ENCODE measurements around the gene KIAA0825. TPM values are rescaled to one million over a fixed set of nuclear protein-coding genes. Genes with fewer than 3 reads are reported as not detected.
A peak's percentile ranks its signal among the peaks of the same experiment; 100 is the strongest.

The KIAA0825 gene
- total RNA-seq, 1 donor from 2014 or later, result 3.1 TPM

DNA sequence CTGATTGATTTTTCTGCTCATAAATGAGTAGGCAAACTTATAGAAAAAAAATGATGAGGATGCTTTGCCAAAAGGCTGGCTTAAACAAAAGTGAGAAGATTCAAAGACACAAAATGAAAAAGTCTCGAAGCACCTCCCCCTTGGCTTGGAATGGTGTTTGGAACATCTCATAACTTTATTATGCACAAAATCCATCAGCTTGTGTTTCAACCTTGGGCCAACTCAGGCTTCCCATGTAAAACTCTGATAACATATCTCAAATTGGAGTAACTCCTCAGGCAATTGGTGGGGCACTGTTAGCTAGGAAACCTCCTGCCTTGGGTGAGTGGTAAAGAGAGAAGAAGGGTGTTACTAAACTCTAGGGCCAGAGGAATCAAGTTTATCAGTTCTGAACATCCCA, 176.3 kb downstream of the KIAA0825 start:
- DNase-seq (ENCODE audit: low spot score) (no peak), ATAC-seq (no peak)

DNA sequence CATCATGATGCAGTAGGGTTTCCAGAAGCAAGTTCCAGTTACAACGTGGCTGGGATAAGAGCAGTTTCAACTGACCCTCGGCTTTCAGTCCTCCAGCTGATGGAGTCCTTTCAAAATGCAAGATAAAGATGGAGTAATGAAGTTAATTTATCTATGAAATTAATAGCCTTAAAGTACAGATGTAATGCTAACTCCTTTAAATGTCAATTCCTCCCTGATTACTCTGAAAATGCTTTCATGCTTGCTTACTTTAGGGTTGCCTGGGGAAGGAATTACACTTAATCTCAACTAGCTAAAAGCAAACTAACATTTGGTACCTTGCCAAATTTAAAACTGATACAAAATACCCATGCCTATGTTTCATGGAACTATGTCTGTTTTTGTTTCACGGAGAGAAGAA, 178.4 kb downstream of the KIAA0825 start:
- no peak for ATAC-seq
- DNase-seq (ENCODE audit: low spot score), result no peak

DNA sequence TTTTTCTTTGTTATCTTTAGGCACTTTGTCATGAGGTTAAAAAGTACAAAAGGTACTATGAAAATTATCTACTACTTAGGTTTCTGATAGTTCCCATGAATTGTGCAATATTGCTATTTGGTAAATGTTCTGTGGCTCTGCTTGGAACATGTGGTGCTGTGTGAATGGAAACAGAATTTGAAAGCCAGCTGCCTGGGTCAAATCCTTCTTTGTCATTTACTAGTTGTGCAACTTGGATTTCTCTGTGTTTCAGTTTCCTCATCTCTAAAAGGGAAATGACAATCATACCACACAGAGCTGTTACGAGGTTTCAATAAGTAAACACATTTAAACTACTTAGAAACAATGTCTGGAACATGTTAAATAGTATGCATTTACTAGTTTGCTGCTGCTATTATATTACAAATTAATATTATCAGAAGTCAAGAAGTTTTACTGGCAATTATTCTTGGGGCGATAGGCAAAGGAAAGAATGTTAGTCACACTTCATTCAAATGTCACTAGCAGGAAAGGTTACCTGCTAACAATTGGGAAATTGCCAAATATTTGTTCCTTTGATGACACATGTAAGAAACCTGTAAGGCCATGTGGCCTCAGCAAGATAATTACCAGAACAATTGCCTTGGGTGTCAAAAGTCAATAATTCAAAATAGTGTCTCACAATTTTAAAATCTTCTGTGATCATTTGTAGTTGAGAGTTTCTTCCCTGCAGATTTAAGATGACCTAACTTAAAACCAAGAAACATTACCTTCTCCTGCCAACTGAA, 184.8 kb downstream of the KIAA0825 start:
- ATAC-seq (peak; percentile 79), DNase-seq (ENCODE audit: low spot score) (peak; percentile 53)

DNA sequence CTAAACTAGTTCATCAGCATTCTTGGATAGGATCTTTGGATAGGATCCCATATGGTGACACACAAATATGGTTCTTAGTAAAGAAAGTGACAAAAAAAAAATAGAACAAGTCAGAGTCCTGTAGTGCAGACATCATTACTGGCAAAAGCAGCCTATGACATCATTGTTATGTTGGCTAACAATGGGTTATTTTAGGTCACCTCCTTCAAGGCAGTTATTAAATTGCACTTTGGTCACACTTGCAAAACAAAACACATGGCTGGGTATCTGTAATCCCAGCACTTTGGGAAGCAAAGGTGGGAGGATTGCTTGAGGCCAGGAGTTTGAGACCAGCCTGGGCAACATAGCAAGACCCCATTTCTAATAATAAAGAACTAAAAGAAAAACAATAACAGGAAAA, 185.9 kb downstream of the KIAA0825 start:
- ATAC-seq, result peak; percentile 59

DNA sequence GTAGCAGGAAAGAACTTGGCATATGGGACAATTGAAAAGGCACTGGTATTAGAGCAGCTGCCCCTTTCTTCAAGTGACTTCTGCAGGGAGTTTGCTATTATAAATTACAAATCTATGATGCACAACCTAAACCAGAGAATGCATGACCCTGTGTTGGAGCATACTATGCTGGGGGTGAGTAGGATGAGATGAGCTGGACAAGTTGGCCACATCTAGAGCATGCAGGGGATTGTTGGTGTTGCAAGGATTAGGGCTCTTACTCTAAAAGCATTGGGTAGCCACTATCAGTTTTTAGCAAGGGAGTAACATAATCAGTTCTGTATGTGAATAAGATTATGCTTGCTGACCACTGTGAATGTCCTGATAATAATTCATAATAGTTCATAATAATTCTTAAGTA, 186.7 kb downstream of the KIAA0825 start:
- no peak for DNase-seq (ENCODE audit: low spot score)
- ATAC-seq, result no peak

More for the DNA sequence above, 185.9 kb downstream of the KIAA0825 start:
- DNase-seq (ENCODE audit: low spot score), result no peak

DNA sequence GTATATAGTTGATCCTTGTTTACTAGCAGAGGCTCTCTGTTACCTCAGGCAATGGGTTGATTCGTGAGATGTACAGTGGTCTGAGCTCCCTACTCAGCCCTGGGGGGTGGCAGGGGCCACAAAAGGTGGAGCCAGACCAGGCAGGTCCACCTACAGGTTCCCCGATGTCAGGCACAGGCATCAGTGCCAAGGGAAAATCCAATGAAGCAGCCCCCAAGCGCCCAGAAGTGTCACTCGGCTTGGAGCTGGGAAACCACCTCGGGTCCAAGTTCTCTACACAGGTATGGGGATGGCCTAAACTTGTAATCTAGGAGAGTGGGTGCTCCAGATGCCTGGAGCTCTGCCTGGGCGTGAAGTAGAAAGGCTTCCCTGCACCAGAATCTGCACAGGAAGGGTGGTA, 188.8 kb downstream of the KIAA0825 start:
- ATAC-seq (no peak), DNase-seq (ENCODE audit: low spot score) (no peak)

DNA sequence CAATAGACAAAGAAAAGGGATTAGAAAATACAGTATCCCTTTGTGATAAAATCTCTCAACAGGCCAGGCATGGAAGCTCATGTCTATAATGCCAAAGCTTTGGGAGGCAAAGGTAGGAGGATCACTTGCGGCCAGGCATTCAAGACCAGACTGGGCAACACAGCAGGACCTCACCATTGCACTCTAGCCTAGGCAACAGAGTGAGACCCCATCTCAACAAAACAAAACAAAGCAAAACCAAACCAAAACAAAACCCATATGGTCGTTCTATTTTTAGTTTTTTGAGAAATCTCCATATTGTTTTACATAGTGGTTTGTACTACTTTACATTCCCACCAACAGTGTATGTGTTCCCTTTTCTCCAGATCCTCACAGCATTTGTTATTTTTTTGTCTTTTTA, 193.0 kb downstream of the KIAA0825 start:
- DNase-seq (ENCODE audit: low spot score), result no peak
- ATAC-seq, result no peak

DNA sequence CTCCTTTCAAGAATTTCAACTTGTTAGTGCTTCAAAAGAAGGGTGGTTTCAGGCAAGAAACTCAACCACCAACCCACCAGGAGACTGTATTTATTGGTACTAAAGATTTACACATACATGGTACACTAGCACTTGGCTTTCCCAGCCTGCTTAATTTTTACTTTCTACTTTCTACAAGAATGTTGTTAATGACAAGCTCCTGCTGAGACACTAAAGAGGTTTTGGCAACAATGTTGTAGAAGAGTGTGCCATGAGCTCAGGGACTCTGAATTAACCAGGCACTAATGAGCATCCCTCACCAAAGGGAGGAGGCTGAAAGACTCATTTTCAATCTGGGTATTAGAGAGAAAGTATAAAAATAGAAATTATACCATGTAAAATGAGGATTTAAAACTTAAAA, 195.0 kb downstream of the KIAA0825 start:
- DNase-seq (ENCODE audit: low spot score) (no peak), ATAC-seq (no peak)

DNA sequence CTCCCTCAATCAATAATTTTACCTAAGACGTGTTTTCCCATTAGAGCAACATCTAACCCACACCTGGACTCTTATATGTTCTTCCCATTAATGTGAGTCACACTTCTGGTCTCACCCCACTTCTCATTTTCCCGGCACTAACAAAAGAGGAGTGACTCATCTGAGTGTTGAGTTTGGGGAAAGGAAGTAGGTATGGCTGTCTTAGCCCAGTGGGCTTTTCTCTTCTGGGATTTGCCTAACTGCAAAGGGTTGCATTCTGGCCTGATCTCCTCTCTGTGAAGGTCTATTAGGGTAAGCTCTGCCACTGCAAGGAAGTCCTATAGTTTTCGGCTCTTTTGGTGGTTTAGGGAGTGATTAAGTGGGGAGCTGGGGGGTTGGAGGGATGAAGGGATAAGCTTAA, 195.6 kb downstream of the KIAA0825 start:
- DNase-seq (ENCODE audit: low spot score), result no peak
- ATAC-seq, result no peak

DNA sequence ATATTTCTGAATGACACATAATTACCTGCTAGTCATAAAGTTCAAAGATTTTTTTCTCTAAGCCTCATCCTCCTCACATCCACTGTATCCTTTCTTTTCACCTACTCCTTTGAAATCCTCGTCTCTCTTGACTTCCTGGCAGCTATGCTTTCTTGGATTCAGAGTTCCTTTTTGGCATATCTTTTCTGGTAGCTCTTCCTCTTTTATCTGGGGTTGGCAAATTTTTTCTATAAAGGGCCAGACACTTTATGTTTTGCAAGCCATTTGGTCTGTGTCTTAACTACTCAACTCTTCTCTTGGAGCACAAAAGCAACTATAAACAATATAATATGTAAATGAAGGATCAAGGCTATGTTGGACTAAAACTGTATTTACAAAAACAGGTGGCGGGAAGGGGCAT, 197.5 kb downstream of the KIAA0825 start:
- DNase-seq (ENCODE audit: low spot score), result no peak
- ATAC-seq, result no peak

DNA sequence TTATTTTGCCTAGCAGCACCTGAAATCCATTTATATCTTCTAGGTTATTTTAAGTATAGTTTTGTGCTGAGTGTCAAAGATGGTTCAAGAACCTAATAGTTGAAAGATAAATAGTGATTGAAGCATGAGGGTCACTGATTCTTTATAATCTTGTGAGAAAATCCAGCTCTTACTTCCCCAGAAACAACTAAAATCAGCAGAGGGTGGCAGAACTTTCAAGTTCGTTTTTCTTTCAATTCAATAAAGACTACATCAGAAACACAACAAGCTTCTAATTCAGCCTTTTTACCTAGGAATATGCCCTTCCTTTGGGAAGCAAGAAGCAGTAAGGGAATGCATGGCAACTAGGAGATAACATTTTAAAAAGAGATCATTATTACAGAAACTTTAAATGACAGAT, 202.6 kb downstream of the KIAA0825 start:
- DNase-seq (ENCODE audit: low spot score) (no peak), ATAC-seq (no peak)

DNA sequence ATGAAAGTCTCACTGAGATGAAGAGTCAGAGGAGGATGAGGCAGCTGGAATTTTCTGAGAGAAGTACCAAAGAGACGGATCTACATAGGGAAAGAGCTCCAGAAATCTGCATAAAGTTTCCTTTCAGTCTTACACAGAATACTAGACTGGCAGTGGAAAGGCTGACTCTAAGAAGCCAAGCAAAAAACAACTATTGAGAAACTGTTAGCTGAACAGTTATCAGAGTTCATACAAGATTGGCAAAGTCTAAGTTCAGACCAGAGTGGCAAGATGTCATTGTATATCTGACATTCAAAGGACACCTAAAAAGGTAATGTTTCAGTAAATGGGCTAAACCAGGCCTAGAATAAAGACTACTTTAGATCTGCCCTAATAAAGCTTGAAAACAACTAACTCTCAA, 209.0 kb downstream of the KIAA0825 start:
- ATAC-seq (peak; percentile 84), DNase-seq (ENCODE audit: low spot score) (no peak)

DNA sequence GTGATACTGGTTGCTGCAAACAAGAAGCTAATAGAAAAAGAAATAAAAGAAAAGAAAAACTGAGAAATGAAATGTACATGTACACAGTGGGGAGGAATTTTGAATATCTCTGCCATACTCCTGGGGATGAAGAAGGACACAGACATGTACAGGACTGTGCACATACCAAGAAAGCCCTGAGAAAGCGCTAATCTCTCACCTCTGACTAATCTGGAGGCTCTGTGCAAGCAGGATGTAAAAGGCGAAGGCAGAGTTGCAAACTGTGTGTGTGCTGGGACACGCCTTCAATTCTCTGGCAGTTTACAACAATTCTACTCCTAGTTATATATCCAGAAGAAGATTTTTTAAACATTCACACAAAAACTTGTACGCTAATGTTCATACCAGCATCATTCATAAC, 211.4 kb downstream of the KIAA0825 start:
- DNase-seq (ENCODE audit: low spot score), result no peak

DNA sequence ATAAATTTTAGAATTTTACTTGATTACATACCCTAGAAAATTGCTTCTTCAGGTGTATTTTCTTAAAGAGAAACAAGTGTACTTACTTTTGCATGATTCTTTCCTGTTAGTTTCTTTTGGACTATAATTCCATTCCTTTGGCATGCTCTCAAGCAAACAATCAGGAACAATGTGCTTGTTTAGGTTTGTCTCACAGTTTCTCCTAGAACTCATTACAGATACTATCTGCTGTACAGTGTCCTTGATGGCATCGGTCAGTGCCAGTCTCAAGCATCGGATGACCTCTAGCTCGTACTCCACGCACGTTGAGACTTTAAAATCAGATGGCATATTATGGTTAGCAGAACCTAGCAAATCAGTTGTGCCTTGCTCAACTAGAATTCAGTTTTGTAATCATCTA, 214.9 kb downstream of the KIAA0825 start:
- no peak for ATAC-seq
- no peak for DNase-seq (ENCODE audit: low spot score)

More for the DNA sequence above, 211.4 kb downstream of the KIAA0825 start:
- no peak for ATAC-seq

DNA sequence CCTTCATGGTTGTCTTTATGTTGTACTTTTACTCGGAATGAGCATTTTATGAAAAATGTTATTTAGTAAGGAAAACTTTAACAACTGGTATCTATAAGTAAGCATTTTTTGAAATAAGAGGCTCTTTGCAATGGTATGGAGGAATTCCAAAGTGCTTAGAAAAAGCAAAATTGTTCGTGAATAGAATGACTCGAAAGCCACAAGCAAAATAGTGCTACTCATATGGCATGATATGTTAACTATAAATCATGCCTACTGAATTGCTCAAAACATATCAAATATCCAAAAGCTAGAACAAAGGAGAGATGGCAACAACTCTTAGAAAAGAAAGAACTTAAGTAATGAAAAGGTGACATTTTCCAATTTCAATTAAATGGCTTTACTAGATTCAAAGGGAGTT, 216.3 kb downstream of the KIAA0825 start:
- ATAC-seq (no peak), DNase-seq (ENCODE audit: low spot score) (no peak)

DNA sequence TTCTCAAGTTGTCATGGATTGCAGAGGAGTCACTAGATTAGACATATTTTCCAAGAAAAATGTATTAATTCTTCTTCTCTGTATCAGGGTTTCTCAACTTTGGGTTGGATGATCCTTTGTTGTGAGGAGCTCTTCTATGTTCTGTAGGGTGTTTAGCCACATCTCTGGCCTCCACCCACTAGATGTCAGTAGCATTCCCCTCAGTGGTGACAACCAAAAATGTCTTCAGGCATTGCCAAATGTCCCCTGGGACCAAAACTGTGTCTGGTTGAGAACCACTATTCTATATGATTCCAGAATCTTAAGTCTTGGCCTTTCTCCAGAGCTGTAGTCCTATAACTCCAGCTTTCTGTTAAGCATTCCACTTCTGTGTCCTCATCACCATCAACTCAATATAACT, 220.9 kb downstream of the KIAA0825 start:
- DNase-seq (ENCODE audit: low spot score) (no peak), ATAC-seq (no peak)

DNA sequence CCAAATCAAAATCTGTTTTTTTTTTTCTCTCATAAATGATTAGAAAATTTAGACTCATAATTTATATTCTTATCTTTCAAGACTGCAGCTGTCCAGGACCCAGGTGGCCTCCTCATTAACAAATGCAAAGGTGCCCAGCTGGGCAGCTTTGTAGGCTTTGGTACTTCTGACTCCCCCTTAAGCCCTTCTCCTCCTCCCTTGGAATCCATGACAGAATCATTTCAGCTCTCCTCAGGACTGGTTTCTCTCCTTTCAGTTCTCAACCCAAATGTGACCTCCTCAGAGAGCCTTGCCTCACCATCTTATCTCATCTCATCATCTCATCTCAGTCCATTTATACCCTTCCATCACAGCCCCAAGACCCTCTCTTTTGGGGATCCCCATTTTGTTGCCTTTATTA, 221.7 kb downstream of the KIAA0825 start:
- DNase-seq (ENCODE audit: low spot score), result no peak
- no peak for ATAC-seq

DNA sequence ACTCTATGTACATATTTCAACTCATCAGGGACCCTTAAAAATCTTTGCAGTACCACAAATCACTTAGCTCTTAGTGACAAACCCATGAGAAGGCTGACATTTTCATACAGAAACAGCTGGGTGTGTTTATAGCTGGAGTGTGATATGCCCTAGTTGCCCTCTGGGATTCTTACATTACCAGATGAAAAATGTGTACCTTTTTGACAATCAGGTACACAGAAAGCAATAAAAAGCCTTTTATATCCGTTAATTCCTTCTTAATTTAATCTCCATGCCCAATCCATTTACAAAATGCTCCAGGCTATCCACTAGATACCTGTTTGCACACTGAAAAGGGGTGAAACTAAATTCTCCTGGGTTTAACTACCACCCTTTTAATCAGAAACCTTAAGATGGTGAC, 222.9 kb downstream of the KIAA0825 start:
- ATAC-seq (no peak), DNase-seq (ENCODE audit: low spot score) (no peak)

DNA sequence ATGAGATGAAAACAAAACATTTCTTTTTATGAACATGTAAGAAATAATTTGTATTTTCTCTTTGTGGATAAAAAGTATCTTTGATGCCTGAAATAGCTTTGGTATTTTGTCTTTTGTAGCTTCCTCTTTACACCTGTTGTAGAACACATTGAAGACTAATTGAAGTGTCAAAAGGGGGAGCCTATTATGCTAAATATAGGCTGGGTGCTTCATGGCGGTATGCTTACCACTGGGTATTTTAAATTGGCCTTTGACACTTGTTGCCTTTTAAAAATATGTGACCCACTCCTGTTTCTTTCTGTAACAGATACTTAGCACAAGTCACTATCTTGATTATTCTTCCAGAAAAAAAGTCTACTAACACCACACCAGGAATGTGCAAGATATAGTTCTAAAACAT, 226.4 kb downstream of the KIAA0825 start:
- ATAC-seq (no peak), DNase-seq (ENCODE audit: low spot score) (no peak)

DNA sequence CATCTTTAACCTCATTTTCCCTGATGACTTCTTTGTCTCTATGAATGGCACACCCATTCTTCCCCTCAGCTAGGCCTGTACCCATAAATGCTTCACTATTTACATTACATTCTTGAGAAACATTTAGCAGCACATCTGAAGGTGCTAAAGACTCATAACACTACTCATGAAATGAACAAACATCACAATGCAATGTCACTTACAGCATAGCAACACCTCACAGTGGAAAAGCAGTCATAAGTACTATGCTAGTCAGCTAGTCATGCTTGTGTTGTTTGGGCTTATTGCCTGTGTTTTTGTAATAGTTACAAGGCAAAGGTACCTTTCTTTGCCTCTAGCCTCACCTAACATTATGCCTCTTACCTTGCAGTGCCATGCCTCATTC, 228.9 kb downstream of the KIAA0825 start:
- ATAC-seq (no peak), DNase-seq (ENCODE audit: low spot score) (no peak)

DNA sequence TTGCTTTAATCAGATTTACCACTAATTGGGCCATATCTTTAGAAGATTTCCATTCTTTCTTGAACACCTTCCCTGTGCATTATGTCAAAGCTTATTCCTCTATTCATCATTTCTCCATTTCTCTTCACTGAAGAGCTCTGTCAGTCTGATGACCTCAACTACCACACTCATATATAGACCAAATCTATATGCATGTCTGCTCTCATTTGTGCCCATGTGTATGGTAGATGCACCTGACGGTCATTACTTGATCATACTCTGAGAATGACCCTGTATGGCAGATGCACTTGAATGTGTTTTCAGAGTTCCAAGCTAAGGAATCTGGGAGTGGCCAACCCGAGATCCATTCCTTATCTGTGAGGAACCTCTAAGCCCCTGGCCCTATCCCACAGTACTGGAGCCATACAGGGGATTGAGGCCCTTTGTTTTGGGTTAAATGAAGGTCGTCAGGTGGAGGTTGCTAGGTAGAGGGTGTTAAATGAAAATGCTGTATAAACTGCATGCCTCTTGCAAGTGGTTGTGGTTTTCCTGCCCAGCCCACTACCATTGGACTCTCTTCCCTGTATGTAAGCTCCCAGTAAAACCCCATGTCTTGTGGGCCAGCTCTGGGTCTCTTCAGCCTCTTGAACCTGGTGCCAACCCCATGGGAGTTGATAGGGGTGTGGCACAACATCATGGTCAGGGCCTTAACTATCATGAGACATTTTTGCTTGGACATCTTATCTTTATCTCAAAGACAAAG, 229.5 kb downstream of the KIAA0825 start:
- no peak for DNase-seq (ENCODE audit: low spot score)
- ATAC-seq, result no peak

DNA sequence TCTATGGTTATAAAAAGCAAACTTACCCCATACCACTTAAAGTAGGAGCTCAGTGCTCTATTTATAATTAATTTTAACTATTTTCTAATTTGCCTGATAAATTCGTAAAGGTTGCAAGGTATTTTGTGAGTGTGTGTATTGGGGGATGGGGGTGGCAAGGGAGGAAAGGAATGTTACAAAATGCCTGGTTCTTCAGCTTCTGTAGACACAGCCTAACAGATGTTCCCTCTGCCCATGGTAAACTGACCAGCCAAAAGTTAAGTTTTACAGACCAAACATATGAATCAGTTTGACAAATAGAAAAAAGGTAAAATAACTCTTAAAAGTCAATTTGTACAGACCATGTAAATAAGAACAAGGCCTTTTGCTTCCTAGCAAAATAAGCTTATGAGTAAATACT, 232.6 kb downstream of the KIAA0825 start:
- ATAC-seq, result no peak

DNA sequence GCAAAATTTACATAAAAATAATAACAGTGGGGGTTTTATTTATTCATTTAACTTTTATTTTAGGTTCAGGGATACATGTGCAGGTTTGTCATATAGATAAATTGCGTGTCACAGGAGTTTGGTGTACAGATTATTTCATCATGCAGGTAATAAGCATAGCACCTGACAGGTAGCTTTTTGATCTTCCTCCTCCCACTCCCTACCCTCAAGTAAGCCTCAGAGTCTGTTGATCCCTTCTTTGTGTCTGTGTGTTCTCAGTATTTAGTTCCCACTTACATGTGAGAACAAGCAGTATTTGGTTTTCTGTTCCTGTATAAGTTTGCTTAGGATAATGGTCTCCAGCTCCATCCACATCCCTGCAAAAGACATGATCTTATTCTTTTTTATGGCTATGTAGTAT, 240.3 kb downstream of the KIAA0825 start:
- no peak for DNase-seq (ENCODE audit: low spot score)
- no peak for ATAC-seq

More for the DNA sequence above, 232.6 kb downstream of the KIAA0825 start:
- no peak for DNase-seq (ENCODE audit: low spot score)

All from left lobe of liver (tissue), 2 donors.